HCEC 1CT (cell line): ENCODE data around the gene CDC123.
A peak's percentile ranks its signal among the peaks of the same experiment; 100 is the strongest.
"Not testable (repeated sequence)": the region's sequence is repeated elsewhere in the genome, so short reads cannot be mapped to it uniquely, and the experiment has no call there.

Experiments used
- DNase-seq: peaks from one replicate; pipeline ENCODE4 v3.0.0-alpha.2; 2017

CDC123 gene

DNA sequence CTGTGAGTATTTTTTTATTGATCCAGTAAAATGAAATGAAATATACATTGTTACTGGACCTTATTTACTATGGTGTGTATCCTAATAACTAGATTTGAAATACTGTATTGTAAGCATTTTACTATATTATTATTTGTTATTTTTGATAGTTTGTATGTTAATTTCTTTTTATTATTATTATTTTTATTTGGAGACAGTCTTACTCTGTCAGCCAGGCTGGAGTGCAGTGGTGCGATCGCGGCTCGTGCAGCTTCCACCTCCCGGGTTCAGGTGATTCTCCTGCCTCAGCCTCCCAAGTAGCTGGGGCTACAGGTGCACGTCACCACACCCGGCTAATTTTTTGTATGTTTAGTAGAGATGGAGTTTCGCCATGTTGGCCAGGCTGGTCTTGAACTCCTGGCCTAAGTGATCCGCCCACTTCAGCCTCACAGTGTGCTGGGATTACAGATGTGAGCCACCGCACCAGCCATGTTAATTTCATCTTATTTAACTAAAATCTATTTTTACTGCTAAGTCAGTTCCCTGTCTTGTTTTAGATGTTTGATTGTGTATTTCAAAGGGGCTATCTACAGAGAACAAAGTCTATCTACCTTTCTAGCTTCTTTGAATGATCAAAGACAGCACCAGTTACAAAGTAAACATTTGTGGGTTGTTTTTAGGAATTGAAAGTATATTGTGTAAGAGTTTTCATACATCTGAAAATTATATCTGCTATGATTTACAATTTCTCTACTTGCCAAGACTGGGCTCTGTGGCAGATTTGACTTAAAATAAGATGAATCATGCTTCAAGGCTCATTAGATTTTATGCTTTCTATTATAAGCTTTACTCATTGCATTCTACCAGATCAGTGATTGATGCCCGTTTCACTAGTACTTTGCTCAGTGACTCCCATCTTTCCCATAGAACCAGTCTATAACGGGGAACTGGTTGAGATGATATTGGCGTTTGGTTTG, 41.6 kb downstream of the CDC123 start:
- DNase-seq = no peak

DNA sequence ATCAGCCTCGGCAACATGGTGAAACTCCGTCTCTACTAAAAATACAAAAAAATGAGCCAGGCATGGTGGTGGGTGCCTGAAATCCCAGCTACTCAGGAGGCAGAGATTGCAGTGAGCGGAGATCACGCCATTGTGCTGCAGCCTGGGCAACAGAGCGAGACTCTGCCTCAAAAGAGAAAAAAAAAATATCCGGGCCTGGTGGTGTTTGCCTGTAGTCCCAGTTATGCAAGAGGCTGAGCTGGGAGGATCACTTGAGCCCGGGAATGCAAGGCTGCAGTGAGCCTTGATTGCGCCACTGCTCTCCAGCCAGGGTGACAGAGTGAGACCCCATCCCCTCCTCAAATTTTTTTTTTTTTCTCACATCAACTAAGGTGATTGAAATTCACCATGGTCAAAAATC, 42.8 kb downstream of the CDC123 start:
- DNase-seq = no peak

GRCh38 chr10:12241810-12242529, 46.0 kb downstream of the CDC123 start:
- DNase-seq = no peak

DNA sequence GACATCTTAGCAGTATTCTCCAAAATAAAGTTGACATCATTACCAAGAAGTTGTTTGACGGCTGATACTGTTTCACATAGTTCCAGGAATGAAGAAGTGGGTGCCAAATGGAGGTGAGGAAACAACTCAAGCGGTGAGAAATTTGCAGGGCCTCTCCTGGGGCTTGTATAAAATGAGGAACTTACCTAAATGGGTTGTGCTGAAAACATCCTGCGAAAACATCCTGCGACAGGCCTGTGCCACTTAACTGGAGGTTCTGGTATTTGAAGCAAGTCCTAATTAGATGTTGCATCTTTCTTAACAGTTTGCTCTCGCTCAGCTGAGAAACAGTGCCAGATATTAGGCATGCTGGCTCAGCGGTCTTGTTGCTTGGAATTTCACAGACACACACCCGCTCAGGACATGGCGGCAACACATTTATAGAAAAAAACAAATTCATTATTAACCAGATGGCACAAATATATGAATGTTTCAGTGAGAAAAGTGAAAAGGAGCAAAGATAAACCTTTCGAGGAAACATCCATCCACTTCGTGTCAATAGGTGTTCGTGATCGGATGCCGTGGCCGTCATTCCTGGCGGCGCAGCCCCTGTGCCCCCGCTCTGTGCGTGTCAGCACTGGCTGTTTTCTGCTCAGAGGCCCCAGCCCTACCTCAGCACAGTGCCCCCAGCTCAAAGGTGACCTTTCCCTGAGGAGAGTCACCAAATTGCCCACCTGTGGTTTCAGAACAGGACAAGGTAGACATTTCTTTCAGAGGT, 48.1 kb downstream of the CDC123 start:
- no peak for DNase-seq

GRCh38 chr10:12250181-12250580, 54.2 kb downstream of the CDC123 start:
- DNase-seq = no peak

DNA sequence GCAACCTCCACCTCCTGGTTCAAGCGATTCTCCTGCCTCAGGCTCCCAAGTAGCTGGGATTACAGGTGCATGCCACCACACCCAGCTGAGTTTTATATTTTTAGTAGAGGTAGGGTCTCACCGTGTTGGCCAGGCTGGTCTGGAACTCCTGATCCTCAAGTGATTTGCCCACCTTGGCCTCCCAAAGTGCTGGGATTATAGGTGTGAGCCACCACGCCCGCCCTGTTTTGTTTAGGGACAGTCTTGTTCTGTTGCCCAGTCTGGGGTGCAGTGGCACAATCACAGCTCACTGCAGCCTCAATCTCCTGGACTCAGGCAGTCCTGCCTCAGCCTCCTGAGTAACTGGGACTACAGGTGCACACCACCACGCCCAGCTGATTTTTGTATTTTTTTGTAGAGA, 54.7 kb downstream of the CDC123 start:
- not testable (repeated sequence) for DNase-seq

- no peak for DNase-seq
Measured at GRCh38 chr10:12251581-12251980, 55.6 kb downstream of the CDC123 start.

DNA sequence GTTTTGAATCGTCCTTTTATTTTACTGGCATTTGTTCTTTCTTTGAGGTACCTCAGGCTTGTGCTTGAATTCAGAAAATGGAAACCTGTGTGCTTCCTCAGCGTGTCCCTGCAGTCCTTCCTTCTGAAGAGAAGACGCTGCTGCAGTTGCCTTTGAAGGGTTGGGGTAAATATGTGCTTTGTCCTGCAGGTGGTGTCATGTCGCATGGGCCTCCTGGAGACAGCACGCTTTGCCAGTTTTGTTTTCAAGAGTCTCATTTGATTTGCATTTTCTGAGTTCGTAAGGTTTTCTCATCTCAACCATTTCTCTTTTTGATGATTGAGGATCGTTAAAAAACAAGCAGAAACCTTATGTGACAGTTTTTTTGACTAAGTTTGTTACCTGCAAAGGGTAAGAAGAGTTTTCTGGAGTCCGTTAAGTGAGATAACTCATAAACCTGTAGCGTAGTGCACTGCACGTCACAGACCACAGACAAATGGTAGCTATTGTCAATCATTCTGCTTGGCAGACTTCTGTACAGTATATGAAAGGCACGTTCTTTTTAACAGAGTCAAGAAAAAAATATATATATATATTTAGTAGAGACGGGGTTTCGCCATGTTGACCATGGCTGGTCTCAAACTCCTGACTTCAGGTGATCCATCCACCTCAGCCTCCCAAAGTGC, 57.0 kb downstream of the CDC123 start:
- DNase-seq = no peak

DNA sequence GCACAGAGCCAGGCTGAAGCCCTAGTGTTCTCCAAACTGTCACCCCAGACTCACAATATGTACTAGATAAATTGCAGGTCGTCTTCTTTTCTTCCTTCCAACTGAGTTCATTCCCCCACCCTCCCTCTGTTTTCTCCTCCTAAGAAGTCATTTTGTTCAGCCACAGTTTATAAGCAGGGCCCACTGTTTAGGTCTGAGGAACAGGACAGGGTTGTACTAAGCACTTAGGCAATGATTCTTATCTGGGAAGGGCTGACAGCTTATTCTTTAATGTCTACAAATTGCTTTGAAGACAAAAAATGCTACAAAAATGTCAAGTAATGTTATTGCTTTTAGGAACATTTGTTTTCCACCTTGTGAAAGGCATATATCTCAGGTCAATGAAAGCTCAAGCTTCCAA, 59.1 kb downstream of the CDC123 start:
- DNase-seq = no peak

DNA sequence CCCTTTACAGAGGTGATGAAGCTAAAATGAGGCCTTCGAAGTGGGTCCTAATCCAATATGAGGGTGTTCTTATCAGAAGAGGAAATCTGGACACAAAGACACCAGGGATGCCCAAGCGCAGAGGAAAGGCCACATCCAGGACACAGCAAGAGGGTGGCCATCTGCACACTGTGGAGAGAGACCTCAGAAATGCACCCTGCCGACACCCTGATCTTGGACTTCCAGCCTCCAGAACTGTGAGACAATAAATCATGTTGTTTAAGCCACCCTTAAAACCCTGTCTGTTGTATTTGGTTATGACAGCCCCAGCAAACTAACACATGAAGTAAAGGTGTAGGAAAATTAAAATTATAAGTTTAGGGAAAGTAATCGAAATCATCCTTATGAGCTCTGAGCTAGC, 64.0 kb downstream of the CDC123 start:
- DNase-seq = no peak

GRCh38 chr10:12262278-12262981, 66.4 kb downstream of the CDC123 start:
- no peak for DNase-seq

DNA sequence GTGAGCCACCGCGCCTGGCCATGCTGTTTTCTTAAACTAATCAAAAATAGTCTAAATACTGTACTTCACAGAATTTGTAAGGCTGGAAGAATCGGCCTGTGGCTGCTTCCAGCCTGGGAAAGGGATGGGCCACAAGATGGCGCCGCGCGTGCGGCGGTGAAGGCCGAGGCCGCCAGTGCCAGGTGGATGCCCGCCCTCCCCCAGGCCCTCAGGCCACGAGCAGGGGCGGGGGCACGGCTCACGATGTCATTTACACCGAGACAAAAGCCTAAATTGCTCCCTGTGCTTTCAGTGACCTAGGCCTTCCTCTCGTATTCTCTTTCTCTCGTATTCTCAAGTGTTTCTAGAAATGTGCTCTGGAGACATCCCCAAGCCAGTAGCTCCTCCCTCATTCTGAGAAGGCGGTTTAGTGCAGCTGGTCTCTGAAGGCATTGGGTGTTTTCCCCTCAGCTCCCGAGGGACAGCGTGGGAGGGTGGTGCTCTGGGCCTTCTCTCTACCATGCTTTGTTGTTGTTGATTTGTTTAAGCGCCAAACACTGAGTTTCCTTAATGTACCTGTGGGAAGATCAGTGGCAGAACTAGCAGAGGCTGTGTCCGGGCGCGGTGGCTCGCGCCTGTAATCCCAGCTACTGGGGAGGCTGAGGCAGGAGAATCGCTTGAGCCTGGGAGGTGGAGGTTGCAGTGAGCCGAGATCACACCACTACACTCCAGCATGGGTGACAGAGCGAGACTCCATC, 68.4 kb downstream of the CDC123 start:
- DNase-seq = peak; percentile 48

GRCh38 chr10:12269056-12269455, 73.1 kb downstream of the CDC123 start:
- no peak for DNase-seq

GRCh38 chr10:12271210-12271540, 75.2 kb downstream of the CDC123 start:
- DNase-seq = no peak

GRCh38 chr10:12277862-12278261, 81.9 kb downstream of the CDC123 start:
- not testable (repeated sequence) for DNase-seq

DNA sequence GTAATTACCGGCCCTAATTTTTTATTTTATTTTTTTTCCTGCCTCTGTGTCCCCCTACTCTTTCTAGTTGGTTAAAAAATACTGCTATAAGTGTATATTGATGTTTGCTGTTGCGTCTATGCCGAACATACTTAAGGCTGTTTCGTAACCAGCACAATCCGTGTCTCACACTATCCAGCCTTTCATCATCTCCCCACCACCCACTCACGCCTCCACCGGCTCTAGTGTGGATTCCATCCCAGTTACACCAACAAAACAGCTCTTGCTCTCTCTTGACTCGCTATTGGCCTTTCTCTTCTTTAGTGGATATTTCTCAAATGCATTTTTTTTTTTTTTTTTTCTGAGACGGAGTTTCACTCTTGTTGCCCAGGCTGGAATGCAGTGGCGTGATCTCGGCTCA, 83.3 kb downstream of the CDC123 start:
- peak; percentile 5 for DNase-seq

- no peak for DNase-seq
Measured at GRCh38 chr10:12287772-12288171, 91.8 kb downstream of the CDC123 start.

- DNase-seq = not testable (repeated sequence)
Measured at GRCh38 chr10:12297784-12298183, 101.8 kb downstream of the CDC123 start.

GRCh38 chr10:12299222-12299965, 103.4 kb downstream of the CDC123 start:
- DNase-seq = no peak
